ENCODE data around the gene CAMK2B. TPM values are rescaled to one million over a fixed set of nuclear protein-coding genes. Genes with fewer than 3 reads are reported as not detected.

Gene CAMK2B
- total RNA-seq, 1 donor from 2014 or later: 4.7 TPM

DNA sequence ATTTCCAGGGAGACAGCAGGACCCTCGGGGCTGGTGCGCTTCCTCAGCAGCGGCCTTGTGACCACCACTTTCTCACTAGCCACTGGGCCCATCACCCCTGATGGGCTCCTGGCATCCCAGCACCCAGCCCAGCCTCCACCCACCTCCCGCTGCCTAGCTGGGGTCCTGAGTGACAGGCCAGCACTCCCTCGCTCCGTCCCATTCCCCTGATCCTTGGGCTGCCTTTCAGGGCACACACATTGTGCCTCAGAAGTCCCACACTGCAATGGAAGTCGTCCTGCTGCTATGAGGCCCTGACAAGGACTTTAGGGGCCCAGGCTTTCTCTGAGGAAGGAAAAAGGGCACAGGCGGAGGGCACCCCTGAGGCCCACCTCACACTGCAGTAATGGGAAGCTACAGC is 12.4 kb downstream of the CAMK2B start:
- no peaks in the 10 kb centered on the region for H3K36me3 ChIP-seq (ENCODE audit: control insufficient read depth in 3 of 3, insufficient read depth in 3 of 3, low read length in 3 of 3)
- H3K27ac ChIP-seq (ENCODE audit: low read depth, low read length): peak overlapping the region; percentile 92
- H3K4me3 ChIP-seq (ENCODE audit: low read length in 3 of 3): peak overlapping the region in 2 of 3 donors; percentile 49 to 53
- H3K9me3 ChIP-seq (ENCODE audit: control insufficient read depth in 3 of 3, low read length in 3 of 3): no peaks in the 10 kb centered on the region
- H3K4me1 ChIP-seq (ENCODE audit: control insufficient read depth in 3 of 3, insufficient read depth in 3 of 3, low read length in 3 of 3): peaks cover 28 to 60% (median 48%) of the 10 kb centered on the region in 3 donors
- H3K27me3 ChIP-seq (ENCODE audit: control insufficient read depth in 3 of 3, insufficient read depth in 3 of 3, low read length in 3 of 3): peaks cover 0 to 6% (median 0%) of the 10 kb centered on the region in 3 donors
- peak overlapping the region; percentile 71 to 84 (median 75) for H3K9ac ChIP-seq (ENCODE audit: low read depth in 1 of 3, low read length in 3 of 3)

DNA sequence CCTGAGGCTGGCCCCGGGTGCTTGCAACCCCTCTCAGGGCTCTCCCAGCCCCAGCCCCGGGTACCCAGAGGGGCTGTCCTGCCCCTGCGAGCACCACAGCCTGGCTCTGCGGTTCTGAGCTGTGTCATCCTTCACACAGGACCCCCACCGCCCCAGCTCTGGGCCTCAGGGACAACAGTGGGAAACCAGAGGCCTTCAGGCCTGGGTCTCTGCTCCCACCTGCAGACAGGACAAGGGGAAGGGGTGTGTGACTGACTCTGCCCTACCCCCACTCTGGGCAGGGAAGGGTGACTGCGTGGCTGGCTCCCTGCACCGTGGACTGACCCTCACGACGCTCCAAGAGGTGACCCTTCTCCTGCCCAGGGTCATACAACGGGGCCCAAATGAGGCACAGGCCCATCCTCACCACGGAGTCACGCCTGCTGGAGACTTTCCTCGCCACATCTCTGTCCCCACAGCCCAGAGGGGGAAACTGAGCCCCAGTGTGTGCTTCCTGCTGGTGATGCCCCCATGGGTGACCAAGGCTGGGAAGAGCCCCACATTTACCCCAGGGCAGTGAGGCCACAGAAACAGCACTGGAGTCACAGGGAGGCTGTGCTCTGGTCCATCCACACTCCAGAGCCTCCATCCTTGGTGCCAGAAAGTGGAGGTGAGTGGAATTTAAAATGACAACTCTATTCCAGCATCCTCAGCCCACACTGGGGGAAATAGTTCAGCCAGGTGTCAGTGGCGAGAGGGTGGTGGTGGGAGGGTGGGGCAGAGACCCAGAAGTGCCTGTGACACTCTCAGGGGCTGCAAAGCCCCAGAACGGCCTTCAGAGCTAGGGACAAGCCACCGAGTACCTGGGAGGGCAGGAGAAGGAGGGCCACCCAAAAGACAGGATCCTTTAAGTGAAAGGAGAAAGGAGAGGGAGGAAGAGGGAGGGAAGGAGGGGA is 13.6 kb downstream of the CAMK2B start:
- H3K36me3 ChIP-seq (ENCODE audit: control insufficient read depth in 3 of 3, insufficient read depth in 3 of 3, low read length in 3 of 3): no peaks in the 10 kb centered on the region
- H3K27me3 ChIP-seq (ENCODE audit: control insufficient read depth in 3 of 3, insufficient read depth in 3 of 3, low read length in 3 of 3): peaks cover 0 to 6% (median 0%) of the 10 kb centered on the region in 3 donors
- H3K9me3 ChIP-seq (ENCODE audit: control insufficient read depth in 3 of 3, low read length in 3 of 3): no peaks in the 10 kb centered on the region
- peak overlapping the region; percentile 92 for H3K27ac ChIP-seq (ENCODE audit: low read depth, low read length)
- peak overlapping the region in 2 of 3 donors; percentile 33 to 57 for H3K9ac ChIP-seq (ENCODE audit: low read depth in 1 of 3, low read length in 3 of 3)
- H3K4me1 ChIP-seq (ENCODE audit: control insufficient read depth in 3 of 3, insufficient read depth in 3 of 3, low read length in 3 of 3): peaks cover 23 to 62% (median 48%) of the 10 kb centered on the region in 3 donors
- no peak overlapping the region for H3K4me3 ChIP-seq (ENCODE audit: low read length in 3 of 3)

DNA sequence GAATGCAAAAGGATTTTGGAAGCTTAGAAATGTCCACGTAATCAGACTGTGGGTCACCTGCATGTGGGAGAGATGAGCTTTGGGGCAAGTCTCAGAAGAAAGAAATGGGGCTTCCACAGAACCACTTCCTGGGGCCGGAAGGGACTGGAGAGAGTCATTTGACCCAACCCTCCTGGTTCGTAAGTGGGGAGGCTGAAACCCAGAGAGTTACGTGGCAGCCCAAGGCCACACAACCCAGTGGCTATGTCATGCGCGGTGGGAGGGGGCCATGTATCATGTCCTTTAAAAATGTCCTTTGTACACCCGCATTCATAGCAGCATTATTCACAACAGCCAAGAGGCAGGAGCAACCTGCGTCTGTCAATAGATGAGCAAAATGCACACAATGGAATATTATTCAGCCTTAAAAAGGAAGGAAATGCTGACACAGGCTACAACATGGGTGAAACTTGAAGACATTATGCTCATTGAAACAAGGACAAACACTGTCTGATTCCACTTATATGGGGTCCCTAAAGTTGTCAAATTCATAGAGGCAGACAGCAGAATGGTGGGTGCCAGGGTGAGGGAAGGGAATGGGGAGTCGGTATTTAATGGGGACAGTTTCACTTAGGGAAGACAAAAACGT is 15.1 kb downstream of the CAMK2B start:
- H3K27me3 ChIP-seq (ENCODE audit: control insufficient read depth in 3 of 3, insufficient read depth in 3 of 3, low read length in 3 of 3): peaks cover 0 to 6% (median 0%) of the 10 kb centered on the region in 3 donors
- peak overlapping the region; percentile 57 to 85 (median 81) for H3K9ac ChIP-seq (ENCODE audit: low read depth in 1 of 3, low read length in 3 of 3)
- peaks cover 26 to 72% (median 57%) of the 10 kb centered on the region in 3 donors for H3K4me1 ChIP-seq (ENCODE audit: control insufficient read depth in 3 of 3, insufficient read depth in 3 of 3, low read length in 3 of 3)
- no peaks in the 10 kb centered on the region for H3K9me3 ChIP-seq (ENCODE audit: control insufficient read depth in 3 of 3, low read length in 3 of 3)
- H3K36me3 ChIP-seq (ENCODE audit: control insufficient read depth in 3 of 3, insufficient read depth in 3 of 3, low read length in 3 of 3): no peaks in the 10 kb centered on the region
- peak overlapping the region; percentile 65 for H3K27ac ChIP-seq (ENCODE audit: low read depth, low read length)
- peak overlapping the region; percentile 15 to 67 (median 65) for H3K4me3 ChIP-seq (ENCODE audit: low read length in 3 of 3)

- H3K27ac ChIP-seq (ENCODE audit: low read depth, low read length): peak overlapping the region; percentile 65
- no peaks in the 10 kb centered on the region for H3K36me3 ChIP-seq (ENCODE audit: control insufficient read depth in 3 of 3, insufficient read depth in 3 of 3, low read length in 3 of 3)
- H3K9ac ChIP-seq (ENCODE audit: low read depth in 1 of 3, low read length in 3 of 3): peak overlapping the region; percentile 57 to 85 (median 81)
- no peaks in the 10 kb centered on the region for H3K9me3 ChIP-seq (ENCODE audit: control insufficient read depth in 3 of 3, low read length in 3 of 3)
- H3K4me3 ChIP-seq (ENCODE audit: low read length in 3 of 3): peak overlapping the region; percentile 56 to 67 (median 65)
- H3K4me1 ChIP-seq (ENCODE audit: control insufficient read depth in 3 of 3, insufficient read depth in 3 of 3, low read length in 3 of 3): peaks cover 27 to 69% (median 57%) of the 10 kb centered on the region in 3 donors
- peaks cover 0 to 6% (median 0%) of the 10 kb centered on the region in 3 donors for H3K27me3 ChIP-seq (ENCODE audit: control insufficient read depth in 3 of 3, insufficient read depth in 3 of 3, low read length in 3 of 3)
These were observed 15.9 kb downstream of the CAMK2B start for GRCh38 chr7:44309271-44310091.

DNA sequence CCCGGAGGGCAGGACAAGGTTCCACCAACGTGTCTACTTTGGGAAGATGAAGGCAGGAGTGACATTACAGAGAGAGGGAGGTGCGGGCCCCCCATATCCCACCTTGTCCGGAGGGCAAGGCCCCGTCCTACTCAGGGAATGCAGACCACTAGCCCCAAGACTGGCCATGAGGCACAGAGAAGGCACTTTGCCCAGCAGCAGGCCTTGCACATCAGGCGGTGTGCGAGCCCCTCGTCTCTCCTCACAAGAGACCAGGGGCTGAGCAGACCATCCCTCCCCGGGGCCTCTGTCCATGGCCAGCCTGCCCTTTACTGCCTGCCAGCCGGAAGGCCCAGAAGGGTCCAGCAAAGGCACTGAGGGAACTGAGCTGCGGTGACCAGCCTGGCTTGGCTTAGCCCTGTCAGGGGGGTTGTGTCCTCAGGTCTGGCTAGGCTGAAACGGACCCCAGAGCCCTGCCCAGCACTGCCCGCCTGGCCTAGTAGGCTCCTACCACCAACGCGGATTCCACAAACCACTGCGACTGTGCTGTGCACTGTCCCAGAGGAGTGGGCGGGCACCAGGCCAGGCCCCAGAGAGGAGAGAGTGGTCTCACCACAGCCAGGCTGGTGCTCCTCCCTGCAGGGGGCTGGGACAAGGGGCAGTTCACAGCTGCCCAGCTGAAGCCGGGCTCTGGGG is 16.7 kb downstream of the CAMK2B start:
- Histone ChIP-seq H3K9me3 (ENCODE audit: control insufficient read depth in 3 of 3, low read length in 3 of 3) (no peaks in the 10 kb centered on the region), H3K9ac (ENCODE audit: low read depth in 1 of 3, low read length in 3 of 3) (peak overlapping the region; percentile 57 to 85 (median 81)), H3K27ac (ENCODE audit: low read depth, low read length) (peak overlapping the region; percentile 65), H3K36me3 (ENCODE audit: control insufficient read depth in 3 of 3, insufficient read depth in 3 of 3, low read length in 3 of 3) (no peaks in the 10 kb centered on the region), H3K4me3 (ENCODE audit: low read length in 3 of 3) (peak overlapping the region in 1 of 3 donors; percentile 65), H3K27me3 (ENCODE audit: control insufficient read depth in 3 of 3, insufficient read depth in 3 of 3, low read length in 3 of 3) (peaks cover 0 to 6% (median 0%) of the 10 kb centered on the region in 3 donors), H3K4me1 (ENCODE audit: control insufficient read depth in 3 of 3, insufficient read depth in 3 of 3, low read length in 3 of 3) (peaks cover 27 to 63% (median 54%) of the 10 kb centered on the region in 3 donors)

DNA sequence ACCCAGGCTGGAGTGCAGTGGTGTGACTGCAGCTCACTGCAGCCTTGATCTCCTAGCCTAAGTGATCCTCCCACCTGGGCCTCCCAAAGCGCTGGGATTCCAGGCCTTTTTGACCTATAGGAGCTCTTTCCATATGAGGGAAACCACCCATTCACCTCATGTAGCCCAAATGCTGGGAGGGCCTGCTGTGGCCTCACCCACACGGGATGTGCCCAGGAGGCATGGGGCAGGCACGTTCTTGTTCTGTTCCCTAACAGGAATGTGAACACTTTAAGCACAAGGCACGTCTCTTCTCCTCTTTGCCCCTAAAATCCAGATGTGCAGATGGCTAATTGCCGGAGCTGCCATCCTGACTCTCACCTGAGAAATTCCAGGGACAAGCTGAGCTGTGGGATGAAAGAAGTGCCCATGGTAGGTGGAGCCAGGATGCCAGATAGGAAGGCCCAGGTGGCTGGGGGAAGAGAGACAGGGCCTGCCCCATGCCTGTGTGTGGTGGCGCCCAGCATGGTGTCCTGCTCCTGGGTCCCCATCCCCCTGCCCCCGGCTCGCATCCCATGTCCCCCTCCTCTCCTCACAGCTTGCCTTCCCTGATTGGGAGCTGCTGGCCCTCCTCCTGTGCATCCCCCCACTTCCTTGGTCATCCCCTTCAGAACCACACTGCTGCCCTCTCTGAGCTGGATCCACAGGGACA is 17.3 kb downstream of the CAMK2B start:
- no peaks in the 10 kb centered on the region for H3K9me3 ChIP-seq (ENCODE audit: control insufficient read depth in 3 of 3, low read length in 3 of 3)
- no peaks in the 10 kb centered on the region for H3K36me3 ChIP-seq (ENCODE audit: control insufficient read depth in 3 of 3, insufficient read depth in 3 of 3, low read length in 3 of 3)
- peak overlapping the region; percentile 5 for H3K27ac ChIP-seq (ENCODE audit: low read depth, low read length)
- peaks cover 0 to 6% (median 0%) of the 10 kb centered on the region in 3 donors for H3K27me3 ChIP-seq (ENCODE audit: control insufficient read depth in 3 of 3, insufficient read depth in 3 of 3, low read length in 3 of 3)
- H3K4me1 ChIP-seq (ENCODE audit: control insufficient read depth in 3 of 3, insufficient read depth in 3 of 3, low read length in 3 of 3): peaks cover 22 to 57% (median 49%) of the 10 kb centered on the region in 3 donors
- H3K4me3 ChIP-seq (ENCODE audit: low read length in 3 of 3): no peak overlapping the region
- no peak overlapping the region for H3K9ac ChIP-seq (ENCODE audit: low read depth in 1 of 3, low read length in 3 of 3)

- H3K4me1 ChIP-seq (ENCODE audit: control insufficient read depth in 3 of 3, insufficient read depth in 3 of 3, low read length in 3 of 3): peaks cover 19 to 51% (median 42%) of the 10 kb centered on the region in 3 donors
- H3K4me3 ChIP-seq (ENCODE audit: low read length in 3 of 3): no peak overlapping the region
- H3K9me3 ChIP-seq (ENCODE audit: control insufficient read depth in 3 of 3, low read length in 3 of 3): no peaks in the 10 kb centered on the region
- H3K9ac ChIP-seq (ENCODE audit: low read depth in 1 of 3, low read length in 3 of 3): no peak overlapping the region
- peak overlapping the region; percentile 5 for H3K27ac ChIP-seq (ENCODE audit: low read depth, low read length)
- no peaks in the 10 kb centered on the region for H3K36me3 ChIP-seq (ENCODE audit: control insufficient read depth in 3 of 3, insufficient read depth in 3 of 3, low read length in 3 of 3)
- peaks cover 0 to 6% (median 0%) of the 10 kb centered on the region in 3 donors for H3K27me3 ChIP-seq (ENCODE audit: control insufficient read depth in 3 of 3, insufficient read depth in 3 of 3, low read length in 3 of 3)
These were observed 18.0 kb downstream of the CAMK2B start for GRCh38 chr7:44307301-44307900.

GRCh38 chr7:44306606-44307005 is 18.8 kb downstream of the CAMK2B start:
- peaks cover 0 to 6% (median 0%) of the 10 kb centered on the region in 3 donors for H3K27me3 ChIP-seq (ENCODE audit: control insufficient read depth in 3 of 3, insufficient read depth in 3 of 3, low read length in 3 of 3)
- no peaks in the 10 kb centered on the region for H3K36me3 ChIP-seq (ENCODE audit: control insufficient read depth in 3 of 3, insufficient read depth in 3 of 3, low read length in 3 of 3)
- no peak overlapping the region for H3K4me3 ChIP-seq (ENCODE audit: low read length in 3 of 3)
- H3K9ac ChIP-seq (ENCODE audit: low read depth in 1 of 3, low read length in 3 of 3): no peak overlapping the region
- peaks cover 19 to 43% (median 34%) of the 10 kb centered on the region in 3 donors for H3K4me1 ChIP-seq (ENCODE audit: control insufficient read depth in 3 of 3, insufficient read depth in 3 of 3, low read length in 3 of 3)
- H3K9me3 ChIP-seq (ENCODE audit: control insufficient read depth in 3 of 3, low read length in 3 of 3): no peaks in the 10 kb centered on the region
- no peak overlapping the region for H3K27ac ChIP-seq (ENCODE audit: low read depth, low read length)

Data from skeletal muscle tissue (tissue), 4 donors.